Measurements from ENCODE around the gene JOSD1. TPM values are rescaled to one million over a fixed set of nuclear protein-coding genes. Genes with fewer than 3 reads are reported as not detected.

The JOSD1 gene
- total RNA-seq (2022; extraction: Qiagen RNA extraction; ENCODE audit: low read depth): 25.6 to 32.4 TPM (median 29.8 TPM) in 5 replicates

GRCh38 chr22:38700789-38701628, at the start of gene JOSD1:
JOSD1 (minus strand) TSS chr22:38700943; CDS start chr22:38699987, 956 bp downstream.

GRCh38 chr22:38705235-38706100, 4.7 kb upstream of the JOSD1 start, which contains the start of gene GTPBP1:
GTPBP1 (plus strand) TSS chr22:38705944; CDS start chr22:38705956, 12 bp downstream.

GRCh38 chr22:38681582-38682335, 19.0 kb downstream of the JOSD1 start, which contains the start of gene TOMM22:
TOMM22 (plus strand) TSS chr22:38681957; CDS start chr22:38681979, 22 bp downstream.

GRCh38 chr22:38656256-38657044, 44.3 kb downstream of the JOSD1 start, which contains the start of the genes CBY1 and FAM227A:
CBY1 (plus strand) TSS chr22:38656638; CDS start chr22:38668055, 11,417 bp downstream.
FAM227A (minus strand) TSS chr22:38656392; CDS start chr22:38650168, 6,224 bp downstream.

Other genes with a start within 250 kb of the JOSD1 start
- 0.07 to 0.20 TPM (median 0.11 TPM) in 5 replicates for gene KCNJ4, start 245.7 kb downstream of the JOSD1 start, total RNA-seq (2022; extraction: Qiagen RNA extraction; ENCODE audit: low read depth)
- 17.4 to 21.6 TPM (median 19.7 TPM) in 5 replicates for gene KDELR3, start 232.8 kb downstream of the JOSD1 start, total RNA-seq (2022; extraction: Qiagen RNA extraction; ENCODE audit: low read depth)
- gene DDX17, start 194.6 kb downstream of the JOSD1 start, total RNA-seq (2022; extraction: Qiagen RNA extraction; ENCODE audit: low read depth): 91.2 to 104 TPM (median 91.2 TPM) in 5 replicates
- 2.9 to 10.9 TPM (median 3.2 TPM) in 5 replicates for gene DMC1, start 130.8 kb downstream of the JOSD1 start, total RNA-seq (2022; extraction: Qiagen RNA extraction; ENCODE audit: low read depth)
- gene FAM227A, start 44.6 kb downstream of the JOSD1 start, total RNA-seq (2022; extraction: Qiagen RNA extraction; ENCODE audit: low read depth): 0.50 to 1.2 TPM (median 0.89 TPM) in 5 replicates
- 13.7 to 17.4 TPM (median 15.3 TPM) in 5 replicates for gene CBY1, start 44.3 kb downstream of the JOSD1 start, total RNA-seq (2022; extraction: Qiagen RNA extraction; ENCODE audit: low read depth)
- 58.4 to 84.2 TPM (median 73.2 TPM) in 5 replicates for gene TOMM22, start 19.0 kb downstream of the JOSD1 start, total RNA-seq (2022; extraction: Qiagen RNA extraction; ENCODE audit: low read depth)
- gene GTPBP1, start 5.0 kb upstream of the JOSD1 start, total RNA-seq (2022; extraction: Qiagen RNA extraction; ENCODE audit: low read depth): 8.5 to 12.8 TPM (median 10.0 TPM) in 5 replicates
- 26.7 to 37.1 TPM (median 32.3 TPM) in 5 replicates for gene SUN2, start 55.1 kb upstream of the JOSD1 start, total RNA-seq (2022; extraction: Qiagen RNA extraction; ENCODE audit: low read depth)
- gene DNAL4, start 93.2 kb upstream of the JOSD1 start, total RNA-seq (2022; extraction: Qiagen RNA extraction; ENCODE audit: low read depth): 7.7 to 11.0 TPM (median 10.2 TPM) in 5 replicates
- gene NPTXR, start 143.1 kb upstream of the JOSD1 start, total RNA-seq (2022; extraction: Qiagen RNA extraction; ENCODE audit: low read depth): 11.7 to 16.2 TPM (median 12.7 TPM) in 5 replicates
- 31.4 to 35.2 TPM (median 32.6 TPM) in 5 replicates for gene CBX6, start 171.3 kb upstream of the JOSD1 start, total RNA-seq (2022; extraction: Qiagen RNA extraction; ENCODE audit: low read depth)